Mesothelial cell of epicardium (in vitro differentiated cells): ENCODE measurements around the gene APEX2. TPM values are rescaled to one million over a fixed set of nuclear protein-coding genes. Genes with fewer than 3 reads are reported as not detected.

Experiments
- DNase-seq, 2 experiments: peaks; one replicate each; pipeline ENCODE4 v3.0.0; 2021; ENCODE audit warnings: low spot score in 2 of 2; ENCODE audit not compliant: unreplicated experiment in 2 of 2
- H3K27ac Mint-ChIP-seq: 2 replicates; pipeline ENCODE4 v1.8.0; 2021; ENCODE audit warnings: mixed read lengths
- H3K27me3 Mint-ChIP-seq: 2 replicates; pipeline ENCODE4 v1.8.0; 2021; ENCODE audit warnings: low read depth, mixed read lengths
- H3K36me3 Mint-ChIP-seq: 2 replicates; pipeline ENCODE4 v1.8.0; 2021; ENCODE audit warnings: mixed read lengths
- H3K4me1 Mint-ChIP-seq: 2 replicates; pipeline ENCODE4 v1.8.0; 2021; ENCODE audit warnings: mixed read lengths
- H3K4me3 Mint-ChIP-seq: 2 replicates; pipeline ENCODE4 v1.8.0; 2021; ENCODE audit warnings: mild to moderate bottlenecking, moderate library complexity, mixed read lengths
- H3K9me3 Mint-ChIP-seq: 2 replicates; pipeline ENCODE4 v1.8.0; 2021; ENCODE audit warnings: mixed read lengths
- CTCF ChIP-seq: fragments of 200-600 bp; sonication (generic); IDR thresholded peaks from one replicate; pipeline ENCODE4 v1.5.0; 2021; ENCODE audit warnings: antibody characterized with exemption; ENCODE audit not compliant: unreplicated experiment
- total RNA-seq: library from RNA; stranded (reverse); gene quantifications from 3 replicates; pipeline ENCODE4 v1.2.1, GENCODE V29; 2021

APEX2 gene
- total RNA-seq: 13.5 to 17.2 TPM (median 15.7 TPM) in 3 replicates

- Mint-ChIP-seq H3K36me3 (peaks cover 6% of the 10 kb centered on the region), H3K27ac (peak within 1 kb of the TSS; percentile 96), H3K27me3 (no peaks in the 10 kb centered on the region), H3K4me1 (peaks cover 13% of the 10 kb centered on the region), H3K9me3 (peaks cover 14% of the 10 kb centered on the region), H3K4me3 (peak within 1 kb of the TSS; percentile 89)
- no peak for TF ChIP-seq CTCF
- DNase-seq: peak; percentile 62 to 78
These were observed at the start of gene APEX2 for GRCh38 chrX:54999717-55000598. Gene APEX2, plus strand, starts transcription at chrX:55000363. Its CDS starts 60 bp downstream, at chrX:55000423.

- H3K27me3 Mint-ChIP-seq: no peaks in the 10 kb centered on the region
- H3K4me3 Mint-ChIP-seq: no peak overlapping the region
- H3K27ac Mint-ChIP-seq: no peak overlapping the region
- H3K4me1 Mint-ChIP-seq: no peaks in the 10 kb centered on the region
- TF ChIP-seq CTCF: no peak
- DNase-seq: no peak
- no peaks in the 10 kb centered on the region for H3K36me3 Mint-ChIP-seq
- H3K9me3 Mint-ChIP-seq: peaks cover 31% of the 10 kb centered on the region
These were observed 49.3 kb upstream of the APEX2 start for GRCh38 chrX:54950730-54951375.

GRCh38 chrX:54961750-54962149 is 38.4 kb upstream of the APEX2 start:
- Mint-ChIP-seq H3K9me3 (peaks cover 58% of the 10 kb centered on the region), H3K4me3 (no peak overlapping the region)

GRCh38 chrX:54964766-54965497 is 35.2 kb upstream of the APEX2 start:
- peaks cover 51% of the 10 kb centered on the region for H3K9me3 Mint-ChIP-seq
- no peaks in the 10 kb centered on the region for H3K4me1 Mint-ChIP-seq
- no peak for DNase-seq
- H3K4me3 Mint-ChIP-seq: no peak overlapping the region
- H3K27ac Mint-ChIP-seq: no peak overlapping the region
- peaks cover 4% of the 10 kb centered on the region for H3K27me3 Mint-ChIP-seq
- no peaks in the 10 kb centered on the region for H3K36me3 Mint-ChIP-seq
- TF ChIP-seq CTCF: no peak

More at GRCh38 chrX:54961750-54962149, 38.4 kb upstream of the APEX2 start:
- Mint-ChIP-seq H3K27me3 (peaks cover 4% of the 10 kb centered on the region), H3K27ac (no peak overlapping the region), H3K36me3 (no peaks in the 10 kb centered on the region), H3K4me1 (no peaks in the 10 kb centered on the region)
- no peak for TF ChIP-seq CTCF
- DNase-seq: no peak

GRCh38 chrX:54977387-54977786 is 22.8 kb upstream of the APEX2 start:
- Mint-ChIP-seq H3K27ac (no peak overlapping the region), H3K4me3 (no peak overlapping the region), H3K27me3 (no peaks in the 10 kb centered on the region), H3K36me3 (no peaks in the 10 kb centered on the region), H3K4me1 (no peaks in the 10 kb centered on the region), H3K9me3 (peaks cover 49% of the 10 kb centered on the region)
- no peak for TF ChIP-seq CTCF
- DNase-seq: no peak
